Gastroesophageal sphincter (tissue), 3 donors: ENCODE results near the gene RYR3.

Experiments used
- CTCF ChIP-seq, 4 experiments: fragments of 200-600 bp in 2 of 4; fragments of 450-650 bp in 2 of 4; sonication (generic) in 1 of 4; IDR thresholded peaks; one replicate each; pipeline ENCODE4 v1.5.1; 2017 to 2019; ENCODE audit warnings: antibody characterized with exemption in 4 of 4, mild to moderate bottlenecking in 2 of 4, moderate library complexity in 2 of 4
- POLR2A ChIP-seq, 2 donors: fragments of 450-650 bp; IDR thresholded peaks; one replicate each; pipeline ENCODE4 v1.6.1; 2017; ENCODE audit warnings: antibody characterized with exemption in 2 of 2, mild to moderate bottlenecking in 2 of 2, moderate library complexity in 1 of 2

DNA sequence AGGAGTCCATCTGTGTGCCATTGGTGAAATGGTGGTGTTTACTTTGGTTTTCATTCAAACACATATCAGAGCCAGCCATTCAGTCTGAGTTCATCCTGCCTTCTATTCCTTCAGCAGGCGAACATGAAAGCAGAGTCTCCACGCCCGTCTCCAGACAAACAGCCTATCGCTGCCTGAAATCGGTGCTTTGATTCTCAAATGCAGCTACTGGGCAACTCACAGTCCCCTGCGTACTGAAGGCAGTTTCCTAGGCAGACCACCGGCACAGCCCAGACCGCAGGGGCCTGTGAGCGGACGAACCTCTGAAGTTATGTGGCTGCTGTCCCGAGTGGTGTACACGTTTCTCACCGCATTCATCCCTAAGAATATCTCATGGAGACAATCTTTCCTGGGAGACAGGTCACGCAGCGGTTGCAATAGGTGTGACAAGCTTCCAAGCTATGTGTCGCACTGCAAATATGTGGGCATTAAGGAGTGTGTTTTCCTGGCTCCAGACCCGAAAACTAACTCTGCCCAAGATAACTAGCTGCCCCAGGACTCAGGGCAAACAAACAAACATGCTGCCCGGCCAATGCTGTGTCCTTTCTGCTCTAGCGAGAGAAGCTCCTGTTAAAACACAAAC lies 16.9 kb upstream of the RYR3 start:
- TF ChIP-seq CTCF (IDR thresholded peaks at IDR 0.05): no peak
- TF ChIP-seq POLR2A (IDR thresholded peaks at IDR 0.05): no peak
